ENCODE data around the gene SLCO2A1. TPM values are rescaled to one million over a fixed set of nuclear protein-coding genes. Genes with fewer than 3 reads are reported as not detected.

The SLCO2A1 gene
- total RNA-seq, 1 donor from 2014 or later: 18.0 TPM

DNA sequence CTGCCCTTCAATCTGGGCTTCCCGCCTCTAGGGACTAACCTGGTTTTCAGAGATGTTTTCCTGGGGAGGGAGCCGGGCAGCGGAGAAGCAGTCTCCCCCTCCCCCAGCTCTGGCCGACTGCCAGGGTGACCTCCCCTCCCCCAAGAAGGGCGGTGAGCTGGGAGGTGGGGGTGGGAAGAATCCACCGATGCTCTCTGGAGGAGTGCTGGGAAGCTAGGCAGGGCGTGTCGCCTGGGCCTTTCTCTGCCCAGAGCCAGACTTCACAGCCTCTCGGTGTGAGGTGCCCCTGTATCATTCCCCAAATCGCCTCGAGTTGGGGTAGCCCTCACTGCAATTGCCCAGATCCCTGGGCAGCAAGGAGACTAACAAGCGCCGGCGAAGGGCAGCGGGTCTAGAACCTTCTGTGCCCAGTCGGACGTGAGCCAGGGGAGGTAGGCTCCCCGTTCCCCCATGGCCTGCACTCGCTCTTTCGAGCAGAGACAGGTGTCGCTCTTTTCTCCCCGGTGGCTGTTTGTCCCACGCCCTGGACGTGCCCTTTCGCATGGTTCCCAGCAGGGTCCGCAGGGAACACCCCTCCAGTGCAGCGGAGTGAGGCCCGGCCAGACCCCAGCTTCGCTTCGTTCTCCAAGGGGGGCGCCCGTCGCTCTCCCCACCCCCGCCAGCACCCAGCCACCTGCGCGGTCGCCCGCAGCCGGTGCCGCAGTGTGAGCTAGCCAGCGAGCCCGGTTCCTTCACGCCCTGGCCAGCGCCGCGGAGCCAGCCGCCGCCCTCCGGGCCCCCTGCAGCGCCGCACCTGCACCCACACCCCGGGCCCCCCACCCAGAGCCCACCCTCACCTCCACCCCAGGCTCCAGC lies 135.1 kb downstream of the SLCO2A1 start:
- Histone ChIP-seq H3K27me3 (ENCODE audit: low read depth) (peaks cover 22% of the 10 kb centered on the region), H3K9me3 (replicated peaks) (no peaks in the 10 kb centered on the region)

DNA sequence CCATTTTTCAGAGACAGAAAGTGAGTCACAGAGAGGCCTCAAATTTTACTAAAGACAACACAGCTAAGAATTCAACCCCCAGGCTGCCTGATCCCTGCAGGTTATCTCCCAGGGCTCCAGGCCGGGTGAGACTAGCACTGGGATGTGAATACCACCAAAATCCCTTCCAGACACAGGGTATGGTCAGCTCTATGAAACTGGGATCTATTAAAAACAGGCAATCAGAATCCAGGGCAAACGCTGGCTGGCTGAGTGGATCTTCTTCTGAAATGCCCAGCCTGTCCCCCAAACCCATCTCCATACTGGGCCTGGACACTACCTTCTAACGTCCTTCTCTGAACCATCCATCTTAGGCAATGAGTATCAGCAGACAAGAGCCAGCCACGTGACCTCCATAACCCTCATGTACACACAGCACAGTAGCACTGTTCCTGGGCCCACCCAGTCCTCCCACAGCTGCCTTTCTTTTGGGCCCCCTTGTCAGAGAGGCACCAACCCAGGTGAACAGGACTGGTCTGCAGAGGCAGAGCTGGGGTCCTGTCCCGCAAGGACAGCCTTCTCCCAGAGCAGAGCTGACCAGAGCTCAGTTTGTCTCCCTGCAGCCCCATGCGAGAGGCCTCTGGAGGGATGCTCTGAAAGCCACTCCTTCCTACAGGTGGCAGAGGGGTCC lies 135.9 kb downstream of the SLCO2A1 start:
- Histone ChIP-seq H3K36me3 (no peaks in the 10 kb centered on the region), H3K4me1 (peaks cover 52% of the 10 kb centered on the region), H3K9me3 (replicated peaks) (no peaks in the 10 kb centered on the region), H3K27me3 (ENCODE audit: low read depth) (peaks cover 22% of the 10 kb centered on the region), H3K4me3 (peak overlapping the region; percentile 84), H3K27ac (replicated peaks) (peak overlapping the region; percentile 57)
- no peak for DNase-seq
- TF ChIP-seq, protein P1, sequence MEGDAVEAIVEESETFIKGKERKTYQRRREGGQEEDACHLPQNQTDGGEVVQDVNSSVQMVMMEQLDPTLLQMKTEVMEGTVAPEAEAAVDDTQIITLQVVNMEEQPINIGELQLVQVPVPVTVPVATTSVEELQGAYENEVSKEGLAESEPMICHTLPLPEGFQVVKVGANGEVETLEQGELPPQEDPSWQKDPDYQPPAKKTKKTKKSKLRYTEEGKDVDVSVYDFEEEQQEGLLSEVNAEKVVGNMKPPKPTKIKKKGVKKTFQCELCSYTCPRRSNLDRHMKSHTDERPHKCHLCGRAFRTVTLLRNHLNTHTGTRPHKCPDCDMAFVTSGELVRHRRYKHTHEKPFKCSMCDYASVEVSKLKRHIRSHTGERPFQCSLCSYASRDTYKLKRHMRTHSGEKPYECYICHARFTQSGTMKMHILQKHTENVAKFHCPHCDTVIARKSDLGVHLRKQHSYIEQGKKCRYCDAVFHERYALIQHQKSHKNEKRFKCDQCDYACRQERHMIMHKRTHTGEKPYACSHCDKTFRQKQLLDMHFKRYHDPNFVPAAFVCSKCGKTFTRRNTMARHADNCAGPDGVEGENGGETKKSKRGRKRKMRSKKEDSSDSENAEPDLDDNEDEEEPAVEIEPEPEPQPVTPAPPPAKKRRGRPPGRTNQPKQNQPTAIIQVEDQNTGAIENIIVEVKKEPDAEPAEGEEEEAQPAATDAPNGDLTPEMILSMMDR (IDR thresholded peaks at IDR 0.05; ENCODE audit: borderline replicate concordance): no peak
- intact Hi-C loops (cut with micrococcal nuclease): no loop called here

More for the DNA sequence above, 135.1 kb downstream of the SLCO2A1 start:
- no peaks in the 10 kb centered on the region for H3K36me3 ChIP-seq
- H3K27ac ChIP-seq (replicated peaks): peak overlapping the region; percentile 57
- intact Hi-C loops (cut with micrococcal nuclease): no loop called here
- no peak for DNase-seq
- TF ChIP-seq, protein P1 (IDR thresholded peaks at IDR 0.05; ENCODE audit: borderline replicate concordance): no peak
- peak overlapping the region; percentile 84 for H3K4me3 ChIP-seq
- peaks cover 52% of the 10 kb centered on the region for H3K4me1 ChIP-seq

DNA sequence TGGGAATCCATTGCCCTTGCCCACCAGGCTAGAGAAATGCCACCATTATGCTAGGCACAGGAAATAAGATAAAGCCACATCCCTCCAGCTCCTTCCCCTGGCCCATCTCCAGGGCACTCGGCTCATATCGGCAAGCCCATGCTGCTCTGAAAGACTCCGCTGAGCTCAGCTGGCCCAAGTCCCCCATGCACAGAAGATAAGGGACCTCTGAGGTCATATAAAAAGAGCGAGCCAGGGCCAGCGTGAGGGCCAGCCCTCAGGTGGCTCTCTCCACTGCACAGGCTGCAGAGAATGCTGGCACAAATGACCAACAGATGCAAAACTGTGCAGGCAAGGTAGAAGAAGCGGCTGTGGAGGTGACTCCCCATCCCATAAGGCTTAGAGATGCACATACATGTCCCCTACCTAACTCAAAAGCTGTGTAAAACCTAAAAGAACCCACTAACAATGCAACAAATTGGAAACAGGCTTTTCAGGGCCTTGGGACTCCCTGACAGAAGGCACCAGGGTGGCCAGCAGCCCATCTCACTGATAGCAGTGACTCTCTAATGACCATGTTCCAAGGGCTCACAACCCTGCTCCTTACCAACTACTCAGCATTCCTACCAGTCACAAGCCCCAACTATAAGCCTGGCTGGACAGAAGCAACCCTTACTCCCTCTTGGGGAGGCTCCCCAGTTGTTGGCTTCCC lies 137.0 kb downstream of the SLCO2A1 start:
- peaks cover 22% of the 10 kb centered on the region for H3K27me3 ChIP-seq (ENCODE audit: low read depth)
- peak overlapping the region; percentile 57 for H3K27ac ChIP-seq (replicated peaks)
- peak; percentile 78 for DNase-seq
- H3K4me1 ChIP-seq: peaks cover 60% of the 10 kb centered on the region
- TF ChIP-seq, protein P1 (IDR thresholded peaks at IDR 0.05; ENCODE audit: borderline replicate concordance): no peak
- H3K9me3 ChIP-seq (replicated peaks): no peaks in the 10 kb centered on the region
- no peak overlapping the region for H3K4me3 ChIP-seq
- no peaks in the 10 kb centered on the region for H3K36me3 ChIP-seq
- intact Hi-C loops (cut with micrococcal nuclease): no loop called here

DNA sequence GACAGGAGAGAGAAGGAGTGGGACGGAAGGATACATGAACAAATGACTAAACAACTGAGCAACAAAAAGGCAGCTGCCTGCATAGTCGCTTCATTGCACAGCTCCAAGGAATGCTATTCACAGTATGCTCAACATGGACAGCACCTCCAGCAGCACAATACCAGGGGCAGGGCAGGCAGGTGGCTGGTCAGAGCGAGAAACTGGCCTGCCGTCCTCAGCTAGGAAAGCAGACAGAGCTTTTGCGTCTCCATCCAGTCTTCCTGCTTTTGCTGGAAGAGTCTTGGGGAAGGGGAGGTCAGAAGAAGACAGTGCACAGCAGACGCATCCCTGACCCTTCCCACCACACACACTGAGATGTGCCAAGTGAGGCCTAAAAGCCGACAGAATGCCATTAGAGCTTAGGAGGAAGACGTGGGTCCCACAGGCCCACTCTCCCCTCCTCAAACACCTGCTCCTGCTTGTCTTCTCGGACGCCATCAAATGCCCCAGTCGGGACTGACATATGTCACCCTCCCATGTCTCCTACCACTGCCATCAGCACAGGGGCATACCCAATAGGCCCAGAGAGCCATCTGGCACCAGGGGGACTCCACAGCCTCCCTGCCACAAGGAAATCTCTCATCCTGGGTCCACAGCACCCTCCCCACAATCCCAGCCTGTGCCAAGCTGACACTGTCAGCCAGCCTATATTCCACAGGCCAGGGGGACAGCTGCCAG lies 137.9 kb downstream of the SLCO2A1 start:
- intact Hi-C loops (cut with micrococcal nuclease): no loop called here
- peaks cover 22% of the 10 kb centered on the region for H3K27me3 ChIP-seq (ENCODE audit: low read depth)
- no peaks in the 10 kb centered on the region for H3K9me3 ChIP-seq (replicated peaks)
- TF ChIP-seq, protein P1 (IDR thresholded peaks at IDR 0.05; ENCODE audit: borderline replicate concordance): no peak
- H3K4me3 ChIP-seq: no peak overlapping the region
- H3K4me1 ChIP-seq: peaks cover 63% of the 10 kb centered on the region
- H3K36me3 ChIP-seq: no peaks in the 10 kb centered on the region
- no peak for DNase-seq
- peak overlapping the region; percentile 57 for H3K27ac ChIP-seq (replicated peaks)

Data from left ventricle myocardium inferior (tissue), 1 donor.